Endothelial cell of umbilical vein (primary cell): ENCODE measurements around the gene DDOST. TPM values are rescaled to one million over a fixed set of nuclear protein-coding genes. Genes with fewer than 3 reads are reported as not detected.
A peak's percentile ranks its signal among the peaks of the same experiment; 100 is the strongest.

Experiments
- BruUV-seq: library from RNA; stranded (reverse); fragments of 400-500 nt; replicated peaks from 2 replicates; lab custom pipeline; 2021; lab: Mats Ljungman, UMichigan
- CTCF ChIA-PET: fragments of 300-600, 350-600 bp; sonication (Branson Sonifier 250); formaldehyde crosslinking; loops from one replicate; lab custom pipeline; 2021; ENCODE audit warnings: antibody characterized with exemption, inconsistent platforms; lab: Charles Lee
- POLR2A ChIA-PET: fragments of 300-600, 350-600 bp; sonication (Branson Sonifier 250); formaldehyde crosslinking; loops from one replicate; lab custom pipeline; 2021; ENCODE audit warnings: antibody characterized with exemption, inconsistent platforms; lab: Charles Lee
- DNase-seq: peaks from one replicate; pipeline ENCODE4 v3.0.0-alpha.2; 2011; ENCODE audit warnings: low read depth, low spot score
- FAIRE-seq: peaks from 2 replicates; lab custom pipeline; 2011; peaks lifted over from hg19 to GRCh38; lab: Jason Lieb, UNC
- H2AFZ ChIP-seq: 2 replicates; pipeline ENCODE4 v1.6.0; 2012; ENCODE audit warnings: low read depth, low read length, control low read depth, inconsistent platforms
- H3K27ac ChIP-seq: 2 replicates; pipeline ENCODE4 v1.5.1; 2011; ENCODE audit warnings: low read depth, mild to moderate bottlenecking, control low read depth, low read length, moderate library complexity; ENCODE audit not compliant: insufficient read depth
- H3K27me3 ChIP-seq, 2 experiments: 2 replicates each; pipeline versions ENCODE4 v1.6.0 to v1.6.1; 2011; ENCODE audit warnings: low read length in 2 of 2, mixed read lengths in 1 of 2; ENCODE audit not compliant: control insufficient read depth in 2 of 2, insufficient read depth in 2 of 2
- H3K36me3 ChIP-seq, 2 experiments: 2 replicates in 1 of 2; 3 replicates in 1 of 2; pipeline ENCODE4 v1.5.1; 2011; ENCODE audit warnings: low read length in 2 of 2, mild to moderate bottlenecking in 1 of 2, moderate library complexity in 1 of 2; ENCODE audit not compliant: control insufficient read depth in 2 of 2, insufficient read depth in 2 of 2; ENCODE audit errors: extremely low read depth in 1 of 2
- H3K4me1 ChIP-seq: 3 replicates; pipeline ENCODE4 v1.5.1; 2011; ENCODE audit warnings: mild to moderate bottlenecking, low read length; ENCODE audit not compliant: control insufficient read depth, insufficient read depth; ENCODE audit errors: extremely low read depth
- H3K4me2 ChIP-seq: 2 replicates; pipeline ENCODE4 v1.6.1; 2011; ENCODE audit warnings: low read length, control low read depth, mixed read lengths; ENCODE audit not compliant: insufficient read depth
- H3K4me3 ChIP-seq, 3 experiments: fragments of 200-600 bp in 1 of 3; sonication (generic), shearing (Covaris generic) in 1 of 3; replicated peaks in 1 of 3; 2 replicates each; pipeline ENCODE4 v1.5.1; 2011 to 2016; ENCODE audit warnings: control low read depth in 3 of 3, low read length in 3 of 3, mild to moderate bottlenecking in 2 of 3, inconsistent platforms in 1 of 3, low read depth in 1 of 3, moderate library complexity in 1 of 3; ENCODE audit not compliant: insufficient read depth in 1 of 3
- H3K79me2 ChIP-seq: 2 replicates; pipeline ENCODE4 v1.6.0; 2012; ENCODE audit warnings: low read length, inconsistent platforms; ENCODE audit not compliant: control insufficient read depth, insufficient read depth
- H3K9ac ChIP-seq: replicated peaks from 2 replicates; pipeline ENCODE3; 2011; ENCODE audit warnings: low read length, control low read depth; ENCODE audit not compliant: insufficient read depth; ENCODE audit errors: extremely low read depth
- H3K9me1 ChIP-seq: replicated peaks from 3 replicates; pipeline ENCODE4 v1.6.0; 2011; ENCODE audit warnings: mild to moderate bottlenecking, low read length; ENCODE audit not compliant: control insufficient read depth, insufficient read depth; ENCODE audit errors: extremely low read depth
- H3K9me3 ChIP-seq: replicated peaks from 2 replicates; pipeline ENCODE4 v1.5.1; 2012; ENCODE audit warnings: low read length, inconsistent platforms; ENCODE audit not compliant: control insufficient read depth, insufficient read depth
- H4K20me1 ChIP-seq: replicated peaks from 2 replicates; pipeline ENCODE3; 2011; ENCODE audit warnings: mild to moderate bottlenecking, low read length; ENCODE audit not compliant: control insufficient read depth, insufficient read depth; ENCODE audit errors: extremely low read depth
- FOS ChIP-seq: IDR thresholded peaks from 2 replicates; pipeline ENCODE4 v1.6.1; 2011; ENCODE audit warnings: mild to moderate bottlenecking, low read length, moderate library complexity, borderline replicate concordance; ENCODE audit not compliant: insufficient read depth
- GATA2 ChIP-seq: IDR thresholded peaks from 2 replicates; pipeline ENCODE4 v1.7.0; 2011; ENCODE audit warnings: low read depth, mild to moderate bottlenecking, moderate library complexity, mixed read lengths, low read length; ENCODE audit not compliant: insufficient read length, insufficient read depth
- JUN ChIP-seq: IDR thresholded peaks from 2 replicates; pipeline ENCODE4 v1.6.1; 2011; ENCODE audit warnings: borderline replicate concordance, low read depth; ENCODE audit not compliant: insufficient read length, insufficient read depth
- MYC ChIP-seq: IDR thresholded peaks from one replicate; pipeline ENCODE4 v1.6.1; 2011; ENCODE audit warnings: mild to moderate bottlenecking, low read depth, low read length
- POLR2A ChIP-seq: IDR thresholded peaks from 2 replicates; pipeline ENCODE4 v1.6.1; 2012; ENCODE audit warnings: low read depth, mild to moderate bottlenecking, control low read depth, low read length
- POLR2AphosphoS5 ChIP-seq: IDR thresholded peaks from 2 replicates; pipeline ENCODE4 v1.6.1; 2012; ENCODE audit warnings: low read depth, mild to moderate bottlenecking, control low read depth, low read length, moderate library complexity; ENCODE audit not compliant: insufficient read depth
- dilution Hi-C: fragments of 300-500 bp; cut with MboI; formaldehyde crosslinking; loops from one replicate; pipeline ENCODE4 v1.15.0; 2019; ENCODE audit warnings: low sequenced_read_pairs; ENCODE audit not compliant: extremely low pct_ligation_motif_present
- intact Hi-C: fragments of 100-400 bp; cut with micrococcal nuclease; formaldehyde crosslinking; loops from one replicate; pipeline ENCODE4 v1.10.0; 2022
- polyA plus RNA-seq, 4 experiments: library from polyadenylated mRNA; depleted of rRNA in 3 of 4; stranded (reverse) in 3 of 4; unstranded in 1 of 4; fragments of >200 nt; gene quantifications; 2 replicates each; pipeline versions ENCODE4 v1.2.1 to v1.2.3, GENCODE V29; 2011 to 2012; ENCODE audit warnings: missing spikeins in 1 of 4
- total RNA-seq: library from RNA; stranded (reverse); gene quantifications from 2 replicates; pipeline ENCODE4 v1.2.3, GENCODE V29; 2021
- TF ChIP-seq, protein P1 (sequence below): IDR thresholded peaks from 2 replicates; pipeline ENCODE4 v1.6.1; 2011; ENCODE audit not compliant: insufficient read depth, insufficient read length
- TF ChIP-seq, protein P2 (sequence below), 2 donors: IDR thresholded peaks; 1 replicate in 1 of 2; 2 replicates in 1 of 2; pipeline ENCODE4 v1.5.1; 2011; ENCODE audit warnings: low read length in 2 of 2, mild to moderate bottlenecking in 2 of 2, moderate library complexity in 2 of 2, control low read depth in 1 of 2, inconsistent platforms in 1 of 2, low read depth in 1 of 2; ENCODE audit not compliant: insufficient read depth in 1 of 2; ENCODE audit errors: extremely low read depth in 1 of 2

The DDOST gene
- total and polyA plus RNA-seq, 2 donors (not counting 3 experiments of a cell fraction or from before 2014, with no cell fraction given) = 319 to 533 TPM

DNA sequence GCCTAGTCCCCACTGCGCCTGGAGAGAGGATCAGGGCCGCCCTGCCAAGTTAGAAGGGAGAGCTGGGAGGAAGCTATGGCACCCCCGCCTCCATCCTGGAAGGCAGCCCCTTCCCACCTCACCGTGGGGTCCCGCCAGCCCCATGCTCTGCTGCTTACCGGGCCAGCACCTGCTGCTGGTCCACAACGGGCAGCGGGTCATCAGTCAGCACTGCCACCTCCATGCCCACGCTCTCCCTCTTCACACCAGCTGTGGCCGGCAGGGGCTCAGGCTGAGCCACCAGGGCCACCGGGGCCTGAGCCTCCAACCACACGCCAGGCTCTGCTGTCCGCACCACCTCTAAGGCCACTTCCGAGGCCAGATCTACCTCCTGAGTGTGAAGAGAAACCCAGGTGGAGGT, 23.5 kb upstream of the DDOST start:
- no peak for TF ChIP-seq POLR2AphosphoS5
- Histone ChIP-seq H3K27ac (no peak overlapping the region), H4K20me1 (no peaks in the 10 kb centered on the region), H3K27me3 (no peaks in the 10 kb centered on the region), H2AFZ (peak overlapping the region; percentile 84), H3K9ac (no peak overlapping the region), H3K79me2 (no peaks in the 10 kb centered on the region), H3K4me1 (peaks cover 7% of the 10 kb centered on the region), H3K4me2 (no peak overlapping the region), H3K9me3 (no peaks in the 10 kb centered on the region), H3K36me3 (no peaks in the 10 kb centered on the region), H3K9me1 (no peaks in the 10 kb centered on the region), H3K4me3 (no peak overlapping the region)
- CTCF ChIA-PET = interaction anchor here (0.7 to 1.0 kb wide), 2 partner anchors 17 to 110 kb away, joined by 3 read pairs; no protein-coding TSS in a partner anchor
- DNase-seq (no peak), FAIRE-seq (no peak)
- intact Hi-C loops = no loop called here
- dilution Hi-C loops = no loop called here
- BruUV-seq = no TSS peak
- POLR2A ChIA-PET = no interaction called here

DNA sequence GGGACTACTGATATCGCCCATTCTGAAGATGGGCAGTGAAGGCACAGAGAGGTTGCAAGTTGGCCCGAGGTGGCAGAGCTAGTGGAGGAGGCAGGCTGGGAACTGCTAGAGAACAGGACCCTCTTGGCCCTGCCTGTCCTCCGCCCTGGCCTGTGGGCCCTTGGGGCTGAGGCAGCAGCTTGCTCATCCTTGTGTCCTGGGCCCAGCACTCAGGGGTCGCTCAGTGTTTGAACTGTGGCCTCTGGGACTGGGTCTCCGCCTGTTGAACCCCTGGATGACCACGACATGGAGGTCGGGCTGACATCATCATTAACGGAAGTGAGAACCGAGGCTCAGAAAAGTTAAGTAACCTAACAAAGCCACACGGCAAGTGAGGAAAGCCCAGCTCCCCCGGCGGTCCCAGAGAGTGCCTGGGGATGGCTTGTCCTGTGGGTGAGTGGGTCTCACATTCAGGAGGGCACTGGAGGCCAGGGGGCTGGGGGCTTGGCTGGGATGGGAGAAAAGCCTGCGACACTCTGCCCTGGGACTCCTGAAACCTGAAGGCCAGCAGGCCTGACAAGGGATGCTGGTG, 23.0 kb upstream of the DDOST start:
- CTCF ChIA-PET = interaction anchor here (1.0 to 1.1 kb wide), 2 partner anchors 13 to 18 kb away, joined by 3 read pairs; no protein-coding TSS in a partner anchor
- H2AFZ ChIP-seq = no peak overlapping the region
- BruUV-seq = no TSS peak
- H3K36me3 ChIP-seq = no peaks in the 10 kb centered on the region
- dilution Hi-C loops = no loop called here
- no peaks in the 10 kb centered on the region for H4K20me1 ChIP-seq
- H3K27ac ChIP-seq = no peak overlapping the region
- DNase-seq = no peak
- peaks cover 7% of the 10 kb centered on the region for H3K4me1 ChIP-seq
- no peaks in the 10 kb centered on the region for H3K27me3 ChIP-seq
- H3K79me2 ChIP-seq = no peaks in the 10 kb centered on the region
- H3K9ac ChIP-seq = no peak overlapping the region
- POLR2A ChIA-PET = no interaction called here
- H3K9me3 ChIP-seq = no peaks in the 10 kb centered on the region
- TF ChIP-seq, protein P1, sequence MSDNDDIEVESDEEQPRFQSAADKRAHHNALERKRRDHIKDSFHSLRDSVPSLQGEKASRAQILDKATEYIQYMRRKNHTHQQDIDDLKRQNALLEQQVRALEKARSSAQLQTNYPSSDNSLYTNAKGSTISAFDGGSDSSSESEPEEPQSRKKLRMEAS = no peak
- TF ChIP-seq POLR2AphosphoS5 = no peak
- TF ChIP-seq MYC = no peak
- TF ChIP-seq, protein P2, sequence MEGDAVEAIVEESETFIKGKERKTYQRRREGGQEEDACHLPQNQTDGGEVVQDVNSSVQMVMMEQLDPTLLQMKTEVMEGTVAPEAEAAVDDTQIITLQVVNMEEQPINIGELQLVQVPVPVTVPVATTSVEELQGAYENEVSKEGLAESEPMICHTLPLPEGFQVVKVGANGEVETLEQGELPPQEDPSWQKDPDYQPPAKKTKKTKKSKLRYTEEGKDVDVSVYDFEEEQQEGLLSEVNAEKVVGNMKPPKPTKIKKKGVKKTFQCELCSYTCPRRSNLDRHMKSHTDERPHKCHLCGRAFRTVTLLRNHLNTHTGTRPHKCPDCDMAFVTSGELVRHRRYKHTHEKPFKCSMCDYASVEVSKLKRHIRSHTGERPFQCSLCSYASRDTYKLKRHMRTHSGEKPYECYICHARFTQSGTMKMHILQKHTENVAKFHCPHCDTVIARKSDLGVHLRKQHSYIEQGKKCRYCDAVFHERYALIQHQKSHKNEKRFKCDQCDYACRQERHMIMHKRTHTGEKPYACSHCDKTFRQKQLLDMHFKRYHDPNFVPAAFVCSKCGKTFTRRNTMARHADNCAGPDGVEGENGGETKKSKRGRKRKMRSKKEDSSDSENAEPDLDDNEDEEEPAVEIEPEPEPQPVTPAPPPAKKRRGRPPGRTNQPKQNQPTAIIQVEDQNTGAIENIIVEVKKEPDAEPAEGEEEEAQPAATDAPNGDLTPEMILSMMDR (IDR thresholded peaks at IDR 0.05; ENCODE audit: extremely low read depth in 1 of 2, insufficient read depth in 1 of 2, low read depth in 1 of 2, low read length in 2 of 2) = no peak
- TF ChIP-seq GATA2 = no peak
- TF ChIP-seq FOS = no peak
- TF ChIP-seq POLR2A = no peak
- TF ChIP-seq JUN = no peak
- FAIRE-seq = no peak
- H3K4me3 ChIP-seq = no peak overlapping the region
- intact Hi-C loops = no loop called here
- no peaks in the 10 kb centered on the region for H3K9me1 ChIP-seq
- no peak overlapping the region for H3K4me2 ChIP-seq
